ENCODE results near the gene ADCK2.
"Not testable (repeated sequence)": the region's sequence is repeated elsewhere in the genome, so short reads cannot be mapped to it uniquely, and the experiment has no call there.

The ADCK2 gene

GRCh38 chr7:140708764-140709163 lies 36.0 kb downstream of the ADCK2 start:
- peaks cover 10 to 26% of the 10 kb centered on the region in 2 donors for H3K36me3 ChIP-seq (ENCODE audit: control insufficient read depth in 1 of 2, insufficient read depth in 2 of 2, low read length in 2 of 2)
- not testable (repeated sequence) for H3K4me1 ChIP-seq (ENCODE audit: control insufficient read depth in 1 of 2, insufficient read depth in 2 of 2, low read length in 2 of 2); H3K27me3 ChIP-seq (ENCODE audit: control insufficient read depth in 1 of 2, insufficient read depth in 2 of 2, low read length in 2 of 2); H3K4me3 ChIP-seq (ENCODE audit: low read depth in 1 of 2, low read length in 2 of 2); H3K9ac ChIP-seq (ENCODE audit: low read depth in 1 of 2, low read length in 2 of 2); H3K27ac ChIP-seq (ENCODE audit: low read depth, low read length); H3K9me3 ChIP-seq (ENCODE audit: control insufficient read depth in 1 of 2, low read length in 2 of 2)

DNA sequence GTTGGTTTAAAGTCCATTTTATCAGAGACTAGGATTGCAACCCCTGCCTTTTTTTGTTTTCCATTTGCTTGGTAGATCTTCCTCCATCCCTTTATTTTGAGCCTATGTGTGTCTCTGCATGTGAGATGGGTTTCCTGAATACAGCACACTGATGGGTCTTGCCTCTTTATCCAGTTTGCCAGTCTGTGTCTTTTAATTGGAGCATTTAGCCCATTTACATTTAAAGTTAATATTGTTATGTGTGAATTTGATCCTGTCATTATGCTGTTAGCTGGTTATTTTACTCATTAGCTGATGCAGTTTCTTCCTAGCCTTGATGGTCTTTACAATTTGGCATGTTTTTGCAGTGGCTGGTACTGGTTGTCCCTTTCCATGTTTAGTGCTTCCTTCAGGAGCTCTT lies 39.6 kb downstream of the ADCK2 start:
- H3K4me3 ChIP-seq (ENCODE audit: low read depth in 1 of 2, low read length in 2 of 2); H3K36me3 ChIP-seq (ENCODE audit: control insufficient read depth in 1 of 2, insufficient read depth in 2 of 2, low read length in 2 of 2); H3K27me3 ChIP-seq (ENCODE audit: control insufficient read depth in 1 of 2, insufficient read depth in 2 of 2, low read length in 2 of 2); H3K9me3 ChIP-seq (ENCODE audit: control insufficient read depth in 1 of 2, low read length in 2 of 2); H3K27ac ChIP-seq (ENCODE audit: low read depth, low read length); H3K4me1 ChIP-seq (ENCODE audit: control insufficient read depth in 1 of 2, insufficient read depth in 2 of 2, low read length in 2 of 2); H3K9ac ChIP-seq (ENCODE audit: low read depth in 1 of 2, low read length in 2 of 2): not testable (repeated sequence)

- no peak overlapping the region for H3K27ac ChIP-seq (ENCODE audit: low read depth, low read length)
- no peak overlapping the region for H3K4me3 ChIP-seq (ENCODE audit: low read depth in 1 of 2, low read length in 2 of 2)
- H3K4me1 ChIP-seq (ENCODE audit: control insufficient read depth in 1 of 2, insufficient read depth in 2 of 2, low read length in 2 of 2) = no peaks in the 10 kb centered on the region
- H3K27me3 ChIP-seq (ENCODE audit: control insufficient read depth in 1 of 2, insufficient read depth in 2 of 2, low read length in 2 of 2) = no peaks in the 10 kb centered on the region
- peaks cover 0 to 8% of the 10 kb centered on the region in 2 donors for H3K36me3 ChIP-seq (ENCODE audit: control insufficient read depth in 1 of 2, insufficient read depth in 2 of 2, low read length in 2 of 2)
- H3K9me3 ChIP-seq (ENCODE audit: control insufficient read depth in 1 of 2, low read length in 2 of 2) = no peaks in the 10 kb centered on the region
- H3K9ac ChIP-seq (ENCODE audit: low read depth in 1 of 2, low read length in 2 of 2) = no peak overlapping the region
These were observed 41.7 kb downstream of the ADCK2 start for GRCh38 chr7:140714331-140715040.

- Histone ChIP-seq H3K27me3 (ENCODE audit: control insufficient read depth in 1 of 2, insufficient read depth in 2 of 2, low read length in 2 of 2) (no peaks in the 10 kb centered on the region), H3K9me3 (ENCODE audit: control insufficient read depth in 1 of 2, low read length in 2 of 2) (no peaks in the 10 kb centered on the region), H3K4me1 (ENCODE audit: control insufficient read depth in 1 of 2, insufficient read depth in 2 of 2, low read length in 2 of 2) (no peaks in the 10 kb centered on the region), H3K36me3 (ENCODE audit: control insufficient read depth in 1 of 2, insufficient read depth in 2 of 2, low read length in 2 of 2) (peaks cover 0 to 4% of the 10 kb centered on the region in 2 donors), H3K27ac (ENCODE audit: low read depth, low read length) (no peak overlapping the region), H3K9ac (ENCODE audit: low read depth in 1 of 2, low read length in 2 of 2) (no peak overlapping the region), H3K4me3 (ENCODE audit: low read depth in 1 of 2, low read length in 2 of 2) (no peak overlapping the region)
These were observed 47.0 kb downstream of the ADCK2 start for GRCh38 chr7:140719721-140720120.

- Histone ChIP-seq H3K9ac (ENCODE audit: low read depth in 1 of 2, low read length in 2 of 2) (no peak overlapping the region), H3K4me1 (ENCODE audit: control insufficient read depth in 1 of 2, insufficient read depth in 2 of 2, low read length in 2 of 2) (no peaks in the 10 kb centered on the region), H3K27me3 (ENCODE audit: control insufficient read depth in 1 of 2, insufficient read depth in 2 of 2, low read length in 2 of 2) (no peaks in the 10 kb centered on the region), H3K27ac (ENCODE audit: low read depth, low read length) (no peak overlapping the region), H3K36me3 (ENCODE audit: control insufficient read depth in 1 of 2, insufficient read depth in 2 of 2, low read length in 2 of 2) (no peaks in the 10 kb centered on the region), H3K9me3 (ENCODE audit: control insufficient read depth in 1 of 2, low read length in 2 of 2) (no peaks in the 10 kb centered on the region), H3K4me3 (ENCODE audit: low read depth in 1 of 2, low read length in 2 of 2) (no peak overlapping the region)
These were observed 49.5 kb downstream of the ADCK2 start for GRCh38 chr7:140722254-140722653.

GRCh38 chr7:140723006-140723405 lies 50.3 kb downstream of the ADCK2 start:
- H3K4me3 ChIP-seq (ENCODE audit: low read depth in 1 of 2, low read length in 2 of 2) = no peak overlapping the region
- H3K27me3 ChIP-seq (ENCODE audit: control insufficient read depth in 1 of 2, insufficient read depth in 2 of 2, low read length in 2 of 2) = no peaks in the 10 kb centered on the region
- no peak overlapping the region for H3K27ac ChIP-seq (ENCODE audit: low read depth, low read length)
- H3K36me3 ChIP-seq (ENCODE audit: control insufficient read depth in 1 of 2, insufficient read depth in 2 of 2, low read length in 2 of 2) = no peaks in the 10 kb centered on the region
- H3K9me3 ChIP-seq (ENCODE audit: control insufficient read depth in 1 of 2, low read length in 2 of 2) = no peaks in the 10 kb centered on the region
- no peak overlapping the region for H3K9ac ChIP-seq (ENCODE audit: low read depth in 1 of 2, low read length in 2 of 2)
- H3K4me1 ChIP-seq (ENCODE audit: control insufficient read depth in 1 of 2, insufficient read depth in 2 of 2, low read length in 2 of 2) = no peaks in the 10 kb centered on the region

DNA sequence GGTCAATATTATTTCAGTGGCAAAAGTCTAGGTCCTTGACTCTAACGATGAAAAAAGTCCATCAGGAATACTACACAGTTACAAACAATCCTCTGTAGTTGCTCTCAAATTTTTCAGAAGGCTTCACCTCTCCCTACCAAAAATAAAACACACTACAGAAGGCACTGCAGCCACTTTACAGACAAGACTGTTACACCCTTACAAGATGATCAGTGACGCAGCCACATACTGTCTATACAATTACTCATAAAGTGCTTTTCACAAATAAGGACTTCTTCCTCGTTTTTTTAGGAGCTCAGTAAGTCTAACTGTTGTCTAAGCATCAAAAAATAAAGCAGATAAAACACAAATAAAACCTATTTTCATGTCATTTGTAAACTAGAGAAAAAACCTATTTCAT lies 50.8 kb downstream of the ADCK2 start:
- Histone ChIP-seq H3K9me3 (ENCODE audit: control insufficient read depth in 1 of 2, low read length in 2 of 2) (no peaks in the 10 kb centered on the region), H3K4me1 (ENCODE audit: control insufficient read depth in 1 of 2, insufficient read depth in 2 of 2, low read length in 2 of 2) (no peaks in the 10 kb centered on the region), H3K27me3 (ENCODE audit: control insufficient read depth in 1 of 2, insufficient read depth in 2 of 2, low read length in 2 of 2) (no peaks in the 10 kb centered on the region), H3K4me3 (ENCODE audit: low read depth in 1 of 2, low read length in 2 of 2) (no peak overlapping the region), H3K27ac (ENCODE audit: low read depth, low read length) (no peak overlapping the region), H3K9ac (ENCODE audit: low read depth in 1 of 2, low read length in 2 of 2) (no peak overlapping the region), H3K36me3 (ENCODE audit: control insufficient read depth in 1 of 2, insufficient read depth in 2 of 2, low read length in 2 of 2) (no peaks in the 10 kb centered on the region)

DNA sequence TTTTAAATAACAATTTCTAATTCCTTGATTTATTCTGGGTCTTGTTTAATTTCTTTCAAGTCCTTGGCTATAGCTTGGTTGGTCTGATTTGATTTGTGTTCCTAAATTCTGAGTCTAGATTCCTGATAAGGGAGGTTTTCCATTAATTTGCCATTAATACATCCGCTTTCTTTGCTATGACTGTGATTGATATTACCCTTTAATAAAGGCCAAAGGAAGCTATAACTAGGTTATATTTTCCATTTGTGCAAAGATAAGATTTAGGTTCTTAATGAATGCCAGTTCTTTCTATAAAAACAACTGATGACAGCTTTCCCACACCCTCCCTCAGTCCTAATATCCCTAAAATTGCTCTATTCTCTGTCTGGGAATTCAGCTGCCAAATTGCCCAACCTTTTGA lies 52.0 kb downstream of the ADCK2 start:
- Histone ChIP-seq H3K9me3 (ENCODE audit: control insufficient read depth in 1 of 2, low read length in 2 of 2) (no peaks in the 10 kb centered on the region), H3K27me3 (ENCODE audit: control insufficient read depth in 1 of 2, insufficient read depth in 2 of 2, low read length in 2 of 2) (no peaks in the 10 kb centered on the region), H3K4me3 (ENCODE audit: low read depth in 1 of 2, low read length in 2 of 2) (no peak overlapping the region), H3K36me3 (ENCODE audit: control insufficient read depth in 1 of 2, insufficient read depth in 2 of 2, low read length in 2 of 2) (no peaks in the 10 kb centered on the region), H3K27ac (ENCODE audit: low read depth, low read length) (no peak overlapping the region), H3K4me1 (ENCODE audit: control insufficient read depth in 1 of 2, insufficient read depth in 2 of 2, low read length in 2 of 2) (no peaks in the 10 kb centered on the region), H3K9ac (ENCODE audit: low read depth in 1 of 2, low read length in 2 of 2) (no peak overlapping the region)

DNA sequence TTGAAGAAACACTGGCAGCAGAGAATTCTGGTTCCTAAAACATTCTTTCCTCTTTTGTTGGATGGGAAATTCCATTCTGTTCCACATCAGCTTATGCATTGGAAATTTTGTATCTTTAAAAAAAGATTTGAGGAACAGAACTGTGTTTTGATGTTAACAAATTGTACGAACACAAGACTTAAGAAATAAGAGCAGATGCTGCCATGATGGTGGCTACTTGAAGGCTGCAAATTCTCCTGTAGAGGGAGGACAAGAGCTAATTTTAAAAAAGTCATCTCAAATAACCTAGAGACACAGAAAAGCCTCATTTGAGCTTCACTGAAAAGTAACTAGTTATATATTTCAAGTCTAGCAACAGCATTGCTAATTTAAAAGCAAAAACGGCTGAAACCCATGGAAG lies 53.5 kb downstream of the ADCK2 start:
- Histone ChIP-seq H3K27ac (ENCODE audit: low read depth, low read length) (no peak overlapping the region), H3K36me3 (ENCODE audit: control insufficient read depth in 1 of 2, insufficient read depth in 2 of 2, low read length in 2 of 2) (no peaks in the 10 kb centered on the region), H3K27me3 (ENCODE audit: control insufficient read depth in 1 of 2, insufficient read depth in 2 of 2, low read length in 2 of 2) (no peaks in the 10 kb centered on the region), H3K9ac (ENCODE audit: low read depth in 1 of 2, low read length in 2 of 2) (no peak overlapping the region), H3K9me3 (ENCODE audit: control insufficient read depth in 1 of 2, low read length in 2 of 2) (no peaks in the 10 kb centered on the region), H3K4me1 (ENCODE audit: control insufficient read depth in 1 of 2, insufficient read depth in 2 of 2, low read length in 2 of 2) (no peaks in the 10 kb centered on the region), H3K4me3 (ENCODE audit: low read depth in 1 of 2, low read length in 2 of 2) (no peak overlapping the region)

DNA sequence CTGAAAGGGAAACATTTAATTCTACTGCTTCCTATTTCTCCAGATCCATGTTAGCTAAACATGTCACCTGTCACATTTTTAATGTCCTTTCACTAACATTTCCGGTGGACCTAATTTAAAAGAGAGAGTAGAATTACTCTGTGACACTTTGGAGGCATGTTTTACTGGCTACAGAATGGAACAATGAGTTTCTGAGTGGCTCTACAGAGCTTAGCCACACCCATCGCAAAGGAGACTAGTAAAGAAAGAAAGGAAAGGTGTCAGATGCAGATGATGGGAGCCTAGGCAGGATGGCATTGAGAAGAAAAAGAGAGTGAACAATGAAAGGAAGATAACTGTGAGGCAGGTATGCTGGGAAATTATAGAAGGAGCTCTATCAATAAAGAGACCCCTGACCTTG lies 59.7 kb downstream of the ADCK2 start:
- Histone ChIP-seq H3K4me3 (ENCODE audit: low read depth in 1 of 2, low read length in 2 of 2) (no peak overlapping the region), H3K9ac (ENCODE audit: low read depth in 1 of 2, low read length in 2 of 2) (no peak overlapping the region), H3K27me3 (ENCODE audit: control insufficient read depth in 1 of 2, insufficient read depth in 2 of 2, low read length in 2 of 2) (no peaks in the 10 kb centered on the region), H3K36me3 (ENCODE audit: control insufficient read depth in 1 of 2, insufficient read depth in 2 of 2, low read length in 2 of 2) (no peaks in the 10 kb centered on the region), H3K27ac (ENCODE audit: low read depth, low read length) (no peak overlapping the region), H3K9me3 (ENCODE audit: control insufficient read depth in 1 of 2, low read length in 2 of 2) (no peaks in the 10 kb centered on the region), H3K4me1 (ENCODE audit: control insufficient read depth in 1 of 2, insufficient read depth in 2 of 2, low read length in 2 of 2) (no peaks in the 10 kb centered on the region)

DNA sequence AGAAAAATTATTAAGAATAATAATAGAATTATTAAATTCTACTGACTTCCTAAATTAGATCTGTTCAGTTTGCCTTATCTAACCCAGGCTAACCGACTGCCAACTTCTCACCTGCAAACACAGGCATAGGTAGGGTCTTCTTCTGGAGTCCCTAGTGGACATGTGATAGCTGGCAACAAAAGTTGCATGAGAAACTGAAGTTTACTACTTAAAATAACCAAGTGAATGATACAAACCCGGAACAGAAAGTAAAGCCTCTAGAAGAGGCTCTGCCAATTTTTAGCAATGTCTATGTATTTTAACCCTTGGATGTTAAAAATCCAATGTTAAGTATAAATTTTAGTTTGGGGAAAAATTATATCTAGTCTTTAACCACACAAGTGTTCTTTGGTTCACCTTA lies 61.4 kb downstream of the ADCK2 start:
- Histone ChIP-seq H3K27ac (ENCODE audit: low read depth, low read length) (no peak overlapping the region), H3K4me1 (ENCODE audit: control insufficient read depth in 1 of 2, insufficient read depth in 2 of 2, low read length in 2 of 2) (no peaks in the 10 kb centered on the region), H3K9ac (ENCODE audit: low read depth in 1 of 2, low read length in 2 of 2) (no peak overlapping the region), H3K4me3 (ENCODE audit: low read depth in 1 of 2, low read length in 2 of 2) (no peak overlapping the region), H3K36me3 (ENCODE audit: control insufficient read depth in 1 of 2, insufficient read depth in 2 of 2, low read length in 2 of 2) (peaks cover 3% of the 10 kb centered on the region in 2 donors), H3K9me3 (ENCODE audit: control insufficient read depth in 1 of 2, low read length in 2 of 2) (no peaks in the 10 kb centered on the region), H3K27me3 (ENCODE audit: control insufficient read depth in 1 of 2, insufficient read depth in 2 of 2, low read length in 2 of 2) (no peaks in the 10 kb centered on the region)
